ENCODE data around the gene LRRC4. TPM values are rescaled to one million over a fixed set of nuclear protein-coding genes. Genes with fewer than 3 reads are reported as not detected.

Gene LRRC4, protein sequence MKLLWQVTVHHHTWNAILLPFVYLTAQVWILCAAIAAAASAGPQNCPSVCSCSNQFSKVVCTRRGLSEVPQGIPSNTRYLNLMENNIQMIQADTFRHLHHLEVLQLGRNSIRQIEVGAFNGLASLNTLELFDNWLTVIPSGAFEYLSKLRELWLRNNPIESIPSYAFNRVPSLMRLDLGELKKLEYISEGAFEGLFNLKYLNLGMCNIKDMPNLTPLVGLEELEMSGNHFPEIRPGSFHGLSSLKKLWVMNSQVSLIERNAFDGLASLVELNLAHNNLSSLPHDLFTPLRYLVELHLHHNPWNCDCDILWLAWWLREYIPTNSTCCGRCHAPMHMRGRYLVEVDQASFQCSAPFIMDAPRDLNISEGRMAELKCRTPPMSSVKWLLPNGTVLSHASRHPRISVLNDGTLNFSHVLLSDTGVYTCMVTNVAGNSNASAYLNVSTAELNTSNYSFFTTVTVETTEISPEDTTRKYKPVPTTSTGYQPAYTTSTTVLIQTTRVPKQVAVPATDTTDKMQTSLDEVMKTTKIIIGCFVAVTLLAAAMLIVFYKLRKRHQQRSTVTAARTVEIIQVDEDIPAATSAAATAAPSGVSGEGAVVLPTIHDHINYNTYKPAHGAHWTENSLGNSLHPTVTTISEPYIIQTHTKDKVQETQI
- 13.9 TPM for total RNA-seq

DNA sequence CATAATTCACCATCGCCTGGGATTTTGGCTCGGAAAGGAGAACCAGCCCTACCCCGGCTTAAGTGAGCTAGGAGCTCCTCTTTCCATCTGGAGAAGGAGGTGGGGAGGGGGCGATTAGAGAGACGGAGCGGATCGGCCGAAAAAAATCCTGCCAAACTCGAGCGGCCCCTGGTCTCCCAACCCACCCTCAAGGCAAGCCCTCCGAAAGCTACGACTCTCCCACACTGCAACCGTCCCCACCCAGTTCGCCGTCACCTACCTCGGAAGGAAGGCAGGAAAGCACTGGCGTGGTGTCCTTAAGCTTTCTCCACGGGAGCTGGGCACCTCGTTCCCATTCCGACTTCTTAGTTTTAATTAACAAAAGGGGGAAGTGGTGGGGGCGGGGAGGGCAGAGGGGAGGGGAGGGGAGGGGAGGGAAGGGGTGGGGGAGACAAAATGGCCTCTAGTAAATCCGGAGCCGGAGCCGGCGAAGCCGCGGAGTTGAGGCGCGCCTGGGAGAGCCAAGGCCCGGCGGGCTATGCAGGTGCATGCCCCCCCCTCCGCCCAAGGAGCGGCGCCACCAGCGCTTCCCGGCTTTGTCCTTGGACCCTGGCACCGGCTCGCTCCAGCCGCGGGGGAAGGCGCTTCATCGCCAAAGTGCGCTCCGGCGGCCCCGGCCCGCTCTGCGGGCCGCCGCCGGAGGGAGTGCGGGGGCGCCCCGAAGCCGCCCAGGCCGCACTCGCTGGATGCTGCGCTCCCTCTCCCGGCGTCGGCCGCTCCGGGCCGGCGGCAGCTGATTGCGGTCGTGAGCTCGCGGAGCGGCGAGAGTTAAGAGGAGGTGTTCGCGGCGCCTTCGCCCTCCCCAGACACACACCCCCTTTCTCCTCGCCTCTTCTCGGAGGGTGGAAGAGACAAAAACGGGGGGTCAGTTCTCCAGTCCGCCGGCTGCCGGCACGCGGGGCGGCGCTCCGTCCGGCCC lies at the start of gene LRRC4:
LRRC4 (minus strand) TSS at position 784 of the 958 bp plus-strand sequence. CDS start 797 bp downstream, outside the sequence.
- FAIRE-seq (no peak), DNase-seq (ENCODE audit: low spot score in 2 of 2) (peak; percentile 55 to 73)

DNA sequence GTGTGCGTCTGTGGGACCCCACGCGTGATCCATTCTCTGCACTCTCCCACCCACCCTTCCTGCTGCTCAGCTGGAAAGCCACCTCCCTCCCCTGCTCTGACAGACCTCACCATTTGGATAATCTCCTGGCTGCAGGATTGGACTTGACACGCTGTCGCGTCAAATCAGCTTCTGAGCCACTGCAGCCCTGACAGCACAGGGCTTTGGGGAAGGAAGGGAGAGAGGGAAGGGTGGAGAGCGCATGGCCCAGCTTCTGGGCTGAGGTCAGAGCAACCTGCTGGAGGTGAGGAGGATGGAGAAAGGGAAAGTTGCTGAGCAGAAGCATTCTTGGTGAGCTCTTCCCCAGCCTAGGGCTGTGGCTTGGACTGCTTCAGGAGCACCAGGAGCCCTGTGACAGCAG lies 48.9 kb upstream of the LRRC4 start:
- DNase-seq (ENCODE audit: low spot score in 2 of 2): no peak
- FAIRE-seq: no peak

DNA sequence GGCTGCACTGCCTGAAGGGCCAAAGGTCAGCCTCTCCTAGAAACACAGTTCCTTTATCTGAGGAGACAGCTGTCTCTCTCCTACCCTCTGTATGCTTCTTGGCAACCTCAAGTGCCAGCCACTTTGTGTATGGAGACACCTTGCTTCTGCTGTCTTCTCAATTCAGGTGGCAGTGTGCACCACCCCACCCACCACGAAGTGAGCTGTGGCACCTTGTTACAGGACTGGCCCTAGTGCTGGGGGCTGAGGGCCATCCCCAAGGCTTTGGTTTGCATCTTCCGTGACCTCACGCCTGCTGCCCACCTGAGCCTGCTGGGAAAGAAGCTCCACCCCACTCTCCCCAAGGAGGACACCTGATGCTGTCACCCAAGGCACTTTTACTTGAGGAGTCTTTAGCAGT lies 47.1 kb upstream of the LRRC4 start:
- no peak for DNase-seq (ENCODE audit: low spot score in 2 of 2)
- no peak for FAIRE-seq

DNA sequence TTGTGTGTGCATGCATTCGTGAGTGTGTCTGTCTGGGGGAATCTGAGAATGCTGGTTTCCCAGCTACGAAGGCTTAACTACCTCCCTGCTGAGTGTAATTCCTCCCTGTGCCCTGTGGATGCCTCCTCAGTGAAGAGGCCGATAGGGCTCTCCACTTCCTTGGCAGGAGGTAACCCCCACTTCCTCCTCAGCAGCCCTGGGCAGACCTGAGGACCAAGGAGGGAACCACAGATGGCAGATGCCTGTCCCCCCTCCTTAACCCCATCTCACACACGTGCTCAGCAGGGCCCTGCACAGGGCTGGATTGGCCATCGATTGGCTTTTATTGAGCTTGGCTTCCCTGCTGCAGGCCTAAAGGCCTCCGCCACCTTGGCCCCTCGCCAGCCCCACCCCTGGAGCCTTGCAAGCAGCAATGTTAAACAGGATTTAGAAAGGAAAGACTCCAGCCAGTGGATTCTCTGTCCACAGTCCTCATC lies 45.6 kb upstream of the LRRC4 start:
- DNase-seq (ENCODE audit: low spot score in 2 of 2) (no peak), FAIRE-seq (no peak)

DNA sequence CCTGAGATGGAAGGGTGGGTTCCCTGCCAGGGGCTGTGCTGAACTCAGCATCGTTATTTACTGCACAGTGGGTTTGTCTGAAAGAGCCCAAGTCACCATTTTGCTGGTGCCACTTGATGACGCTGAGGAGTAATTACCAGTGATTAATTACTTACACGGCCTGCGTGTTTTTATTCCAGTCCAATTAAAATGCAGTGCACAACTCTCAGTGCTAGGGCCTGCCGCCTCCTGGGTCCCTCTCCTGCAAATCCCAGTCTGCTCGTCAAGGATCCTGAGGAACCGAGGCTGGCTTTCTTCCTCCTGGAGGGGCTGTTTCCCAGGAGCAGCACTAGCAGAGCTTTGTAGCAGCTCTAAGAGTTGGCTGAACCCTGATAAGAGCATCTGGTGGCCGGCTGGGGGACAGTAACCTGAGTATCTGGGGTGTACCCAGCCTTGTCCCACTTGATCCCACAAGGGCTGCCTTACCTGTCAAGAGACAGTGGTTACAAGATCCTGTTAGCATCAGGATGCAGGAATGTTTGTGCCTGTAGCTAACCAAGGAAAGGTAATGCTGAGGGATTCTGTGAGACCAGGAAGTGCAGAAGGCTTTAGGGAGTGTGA lies 45.1 kb upstream of the LRRC4 start:
- FAIRE-seq (no peak), DNase-seq (ENCODE audit: low spot score in 2 of 2) (no peak)

DNA sequence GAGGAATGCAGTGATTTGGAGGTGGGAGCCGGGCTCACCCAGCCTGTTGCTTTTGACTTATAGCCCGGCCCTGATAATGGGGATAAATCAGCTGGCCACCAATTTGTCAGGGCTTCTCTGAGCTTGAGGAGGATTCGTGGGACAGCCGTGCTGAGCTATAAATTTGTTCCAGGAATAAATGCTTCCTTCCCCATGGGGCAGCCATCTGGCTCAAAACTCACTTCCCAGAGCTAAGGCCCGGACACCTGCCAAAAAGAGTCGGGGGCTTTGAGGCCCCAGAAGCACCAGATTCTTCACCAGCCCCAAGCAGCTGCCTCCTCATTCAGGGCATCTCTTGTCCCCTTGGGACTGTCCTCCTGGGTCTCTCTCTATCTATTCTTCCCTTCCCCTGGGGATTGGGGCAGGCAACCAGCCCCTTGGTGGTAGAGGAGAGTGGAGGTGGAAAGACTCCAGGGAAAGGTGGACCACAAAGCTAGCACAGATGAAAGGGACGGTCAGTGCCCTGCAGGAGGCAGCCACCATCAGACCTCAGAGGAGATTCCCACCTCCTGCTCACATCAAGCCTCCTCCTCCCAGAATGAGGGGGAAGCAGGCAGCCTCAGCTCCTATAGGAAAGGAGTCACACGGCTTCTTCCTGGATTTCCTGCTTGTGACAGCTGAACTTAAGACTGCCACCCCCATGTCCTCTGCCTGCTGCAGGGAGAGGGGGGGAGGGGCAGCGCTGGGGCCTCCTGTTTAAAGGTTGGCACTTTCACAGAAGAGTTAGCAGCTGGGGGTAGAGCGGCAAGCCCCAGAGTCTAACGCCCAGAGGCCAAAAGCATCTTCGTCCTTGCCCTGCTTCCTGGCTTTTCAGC lies 44.2 kb upstream of the LRRC4 start:
- DNase-seq (ENCODE audit: low spot score in 2 of 2): peak in 1 of 2 donors; percentile 43
- no peak for FAIRE-seq

DNA sequence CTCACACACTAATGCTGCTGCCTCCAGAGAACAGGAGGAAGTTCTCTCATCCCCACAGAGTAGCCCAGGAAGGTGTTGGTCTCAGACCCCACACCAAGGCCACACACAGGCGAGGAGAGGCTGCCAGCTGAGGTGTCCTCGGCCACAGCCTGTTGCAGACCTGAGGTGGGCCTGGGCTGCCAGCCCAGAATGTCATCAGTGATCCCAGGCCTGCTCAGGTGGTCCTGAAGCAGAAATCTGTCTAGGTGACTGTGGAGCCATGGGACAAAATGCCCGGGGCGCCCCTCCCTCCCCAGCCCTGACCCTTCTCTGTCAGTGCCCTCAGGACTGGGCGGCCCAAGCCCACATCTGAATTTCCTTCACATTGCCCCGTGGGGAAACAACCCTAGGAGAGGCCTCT lies 43.5 kb upstream of the LRRC4 start:
- no peak for DNase-seq (ENCODE audit: low spot score in 2 of 2)
- FAIRE-seq: no peak

DNA sequence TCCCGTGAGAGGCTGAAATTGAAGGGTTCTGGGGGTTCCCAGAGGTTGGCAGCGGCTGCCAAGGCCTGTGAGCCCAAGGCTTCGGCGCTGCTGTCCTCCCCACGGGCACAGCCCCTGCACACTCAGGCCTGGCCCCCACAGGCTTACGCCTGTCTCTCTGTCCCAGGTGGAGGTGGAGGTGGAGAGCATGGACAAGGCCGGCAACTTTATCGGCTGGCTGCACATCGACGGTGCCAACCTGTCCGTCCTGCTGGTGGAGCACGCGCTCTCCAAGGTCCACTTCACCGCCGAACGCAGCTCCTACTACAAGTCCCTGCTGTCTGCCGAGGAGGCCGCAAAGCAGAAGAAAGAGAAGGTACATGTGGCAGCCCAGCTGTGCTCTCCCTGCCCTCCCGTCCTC lies 43.1 kb upstream of the LRRC4 start:
- no peak for FAIRE-seq
- DNase-seq (ENCODE audit: low spot score in 2 of 2): no peak

DNA sequence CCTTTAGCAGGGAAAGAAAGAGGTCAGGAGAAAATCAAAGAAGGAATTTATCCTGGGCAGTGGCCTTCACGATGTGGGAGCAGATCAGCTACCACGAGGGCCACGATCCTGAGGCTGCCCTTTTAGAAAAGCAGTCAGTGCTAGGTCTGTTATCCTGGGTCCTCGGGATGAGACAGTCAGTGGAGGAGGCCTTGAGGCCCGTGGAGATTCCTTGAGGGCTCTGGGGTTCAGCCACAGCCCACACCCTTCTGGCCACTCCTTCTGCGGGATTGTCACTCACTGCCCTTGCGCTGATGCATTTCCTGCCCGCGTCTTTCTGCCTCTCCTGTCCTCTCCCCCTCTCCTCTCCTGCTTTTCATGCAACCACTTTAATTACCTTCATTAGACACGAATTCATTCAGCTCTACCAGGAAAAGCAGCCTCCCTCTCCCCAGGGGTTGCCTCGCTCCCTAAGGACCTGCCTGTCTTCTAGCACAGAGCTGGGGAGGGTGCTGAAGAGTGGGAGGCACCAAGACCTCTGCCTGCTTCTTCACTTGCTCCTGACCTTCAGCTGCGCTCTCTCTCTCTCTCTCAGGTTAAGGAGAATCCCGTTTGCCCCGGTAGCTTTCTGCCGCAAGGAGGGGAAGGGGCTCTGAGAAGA lies 42.6 kb upstream of the LRRC4 start:
- FAIRE-seq (no peak), DNase-seq (ENCODE audit: low spot score in 2 of 2) (no peak)

DNA sequence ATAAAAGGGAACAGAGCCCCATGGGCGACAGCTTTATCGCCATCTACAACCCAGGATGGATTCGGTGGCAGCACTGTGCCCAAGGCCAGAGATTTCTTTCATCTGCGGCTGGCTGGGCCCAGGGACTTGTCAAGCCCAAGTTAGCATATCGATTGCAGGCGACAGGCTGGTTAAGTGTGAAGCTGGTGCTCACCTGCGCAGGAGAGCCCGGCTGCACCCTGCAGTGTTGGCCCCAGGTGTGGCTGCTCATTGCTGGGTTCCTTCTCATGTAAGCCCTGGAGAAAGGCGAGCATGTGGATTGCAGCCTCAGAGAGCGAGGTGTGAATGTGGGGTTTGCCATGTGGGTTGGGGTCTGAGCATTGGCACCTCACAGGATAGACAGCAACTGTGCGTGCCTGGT lies 40.6 kb upstream of the LRRC4 start:
- no peak for DNase-seq (ENCODE audit: low spot score in 2 of 2)
- no peak for FAIRE-seq

DNA sequence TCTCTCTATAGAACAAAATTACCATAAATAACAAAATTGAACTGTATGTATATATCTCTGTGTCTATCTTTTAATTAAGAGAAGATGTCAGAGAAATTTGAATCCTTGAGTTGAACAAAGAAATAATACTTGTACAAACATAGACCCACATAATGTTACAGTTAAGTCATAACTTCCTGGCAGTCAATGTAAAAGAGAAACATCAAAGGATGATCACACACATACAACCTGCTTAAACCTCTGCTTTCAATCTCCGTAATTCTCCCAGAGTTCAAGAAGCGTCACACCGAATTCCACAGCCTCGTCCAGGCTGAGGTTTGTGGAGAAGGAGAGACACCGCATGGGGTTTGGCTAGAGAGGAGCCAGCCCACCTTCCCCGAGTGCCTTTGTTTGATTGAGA lies 40.1 kb upstream of the LRRC4 start:
- DNase-seq (ENCODE audit: low spot score in 2 of 2): no peak
- FAIRE-seq: no peak

DNA sequence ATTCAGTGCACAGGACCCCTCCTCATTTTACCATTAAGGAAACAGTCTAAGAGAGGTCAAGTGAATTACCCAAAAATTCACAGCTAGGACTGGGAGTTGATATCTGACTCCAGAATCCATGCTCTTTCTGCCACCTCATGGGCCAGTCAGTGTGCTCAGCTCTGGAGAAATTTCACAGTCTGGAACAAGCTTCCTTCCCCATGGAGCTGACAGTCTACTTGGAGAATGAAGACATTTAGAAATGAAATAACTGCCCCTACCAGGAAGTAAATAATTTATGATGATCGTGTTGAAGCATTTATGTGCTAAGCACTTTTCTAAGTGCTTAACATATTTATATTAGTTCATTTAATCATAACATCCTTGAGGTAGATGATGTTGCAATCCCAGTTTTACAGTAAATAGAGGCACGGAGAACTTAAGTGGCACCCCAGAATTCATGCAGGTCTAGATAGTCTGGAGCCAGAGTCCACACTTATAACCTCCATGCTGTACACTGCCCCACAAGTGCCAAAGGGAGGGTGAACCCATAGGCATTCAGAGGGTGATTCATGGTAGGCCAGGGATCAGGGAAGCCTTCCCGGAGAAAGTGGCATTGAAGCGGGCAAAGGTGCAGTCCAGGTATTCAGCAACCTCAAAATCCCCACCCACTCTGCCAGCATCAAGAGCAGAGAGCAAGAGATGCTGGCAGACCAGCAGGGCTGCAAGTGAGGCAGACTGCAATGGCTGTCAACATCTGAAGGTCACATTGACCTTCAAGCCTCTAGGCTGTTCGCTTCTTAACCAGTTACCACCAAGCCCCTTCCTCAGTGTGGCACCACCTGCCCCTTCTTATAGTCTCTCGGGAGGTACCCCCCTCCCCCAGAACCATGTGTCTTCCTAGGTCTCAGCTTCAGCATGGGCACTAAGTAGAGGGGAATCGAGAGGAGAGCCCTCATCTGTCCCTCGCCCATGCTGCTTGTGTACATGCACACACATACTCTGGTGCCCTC lies 38.4 kb upstream of the LRRC4 start:
- DNase-seq (ENCODE audit: low spot score in 2 of 2): no peak
- no peak for FAIRE-seq

DNA sequence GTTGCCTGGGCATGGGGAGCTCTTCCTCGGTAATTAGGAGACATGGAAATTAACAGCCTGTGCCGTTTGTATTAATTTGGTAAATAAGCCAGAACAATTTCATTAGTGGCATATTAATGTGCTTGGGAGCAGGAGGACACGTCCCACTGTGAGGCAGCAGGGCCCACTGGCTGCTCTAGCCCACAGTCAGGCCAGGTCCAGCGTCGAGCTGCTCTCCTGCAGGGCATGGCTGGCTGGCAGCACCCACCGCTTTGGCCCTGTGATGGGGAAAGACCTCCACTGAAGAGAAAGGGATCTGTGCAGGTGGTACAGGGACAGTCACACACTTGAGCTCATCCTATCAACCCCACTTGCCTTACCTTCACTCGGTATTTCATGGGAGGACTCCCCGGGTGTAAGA lies 37.5 kb upstream of the LRRC4 start:
- no peak for FAIRE-seq
- no peak for DNase-seq (ENCODE audit: low spot score in 2 of 2)

DNA sequence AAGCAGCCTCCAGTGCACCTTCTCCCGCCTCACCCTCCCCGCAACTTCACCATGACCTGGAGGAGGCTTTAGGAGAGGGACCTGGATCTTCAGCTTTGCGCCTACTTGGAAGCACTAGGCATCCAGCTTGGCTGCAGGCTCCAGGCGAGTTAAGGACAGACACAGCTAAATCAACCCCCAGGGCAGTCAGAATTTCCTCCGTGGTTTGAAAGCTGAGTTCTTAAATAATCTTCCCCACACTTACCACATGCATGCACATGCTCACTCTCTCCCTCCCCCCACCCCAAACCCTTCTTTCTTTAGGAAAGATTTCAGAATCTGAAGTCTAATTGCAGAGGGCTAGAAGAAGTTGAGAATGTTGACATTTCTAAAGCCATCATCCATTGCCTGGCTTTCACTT lies 36.7 kb upstream of the LRRC4 start:
- DNase-seq (ENCODE audit: low spot score in 2 of 2) (no peak), FAIRE-seq (no peak)

DNA sequence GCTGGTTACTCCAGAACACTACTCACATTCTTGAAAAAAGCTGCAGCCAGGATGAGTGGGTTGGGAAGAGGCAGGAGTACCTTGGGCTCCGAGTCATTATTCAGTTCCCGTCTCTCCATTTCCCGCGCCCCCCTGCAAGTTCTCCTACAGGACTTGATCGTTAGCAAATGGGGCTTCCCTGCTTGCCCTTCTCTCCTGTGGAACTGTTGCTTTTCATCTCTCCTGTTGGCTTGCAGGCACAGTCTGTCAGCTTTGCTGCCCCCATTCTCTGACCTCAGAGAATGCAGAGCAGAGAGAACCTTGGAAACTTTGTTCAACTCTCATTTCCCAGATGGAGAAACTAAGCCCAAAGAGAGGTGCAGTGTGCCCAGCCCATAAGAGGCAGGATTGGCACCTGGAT lies 35.6 kb upstream of the LRRC4 start:
- no peak for FAIRE-seq

DNA sequence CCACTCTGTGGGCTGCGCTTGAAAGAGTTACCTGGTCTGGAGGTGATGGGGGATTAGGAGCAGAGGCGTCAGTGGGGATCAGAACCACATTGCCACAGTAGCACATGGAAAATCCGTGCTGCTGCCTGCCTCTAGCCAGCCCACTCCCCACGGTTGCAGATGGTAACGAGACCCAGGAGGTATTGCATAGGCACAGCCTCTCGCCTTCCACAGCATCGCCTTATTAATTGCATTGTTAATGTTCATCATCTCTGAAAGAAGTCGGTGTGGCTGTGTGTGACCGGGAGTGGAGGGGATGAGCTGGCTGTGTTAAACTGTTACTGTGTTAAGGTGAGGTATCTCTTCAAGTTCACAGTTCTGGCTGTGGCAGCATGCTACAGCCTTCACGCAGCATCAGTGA lies 35.2 kb upstream of the LRRC4 start:
- DNase-seq (ENCODE audit: low spot score in 2 of 2) (no peak), FAIRE-seq (no peak)

More for the DNA sequence above, 35.6 kb upstream of the LRRC4 start:
- no peak for DNase-seq (ENCODE audit: low spot score in 2 of 2)

DNA sequence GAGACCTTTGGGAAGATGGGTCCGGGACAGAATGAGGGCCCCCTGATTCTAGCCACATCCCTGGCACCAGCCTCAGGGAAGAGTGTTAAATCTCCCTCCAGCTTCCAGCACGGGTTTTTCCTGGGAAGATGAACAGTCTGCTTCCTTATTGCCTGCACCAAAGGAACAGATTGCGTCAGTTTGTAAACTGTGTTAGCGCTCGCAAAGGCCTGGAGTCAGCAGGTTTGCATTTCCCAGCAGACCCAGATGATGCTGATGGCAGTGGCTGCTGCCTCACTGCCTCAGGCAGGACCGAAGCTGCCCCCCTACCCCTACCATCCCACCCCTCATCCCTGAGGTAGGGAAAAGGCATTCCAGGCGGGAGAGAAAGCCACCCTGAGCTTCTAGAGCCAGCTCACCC lies 34.6 kb upstream of the LRRC4 start:
- DNase-seq (ENCODE audit: low spot score in 2 of 2) (no peak), FAIRE-seq (no peak)

DNA sequence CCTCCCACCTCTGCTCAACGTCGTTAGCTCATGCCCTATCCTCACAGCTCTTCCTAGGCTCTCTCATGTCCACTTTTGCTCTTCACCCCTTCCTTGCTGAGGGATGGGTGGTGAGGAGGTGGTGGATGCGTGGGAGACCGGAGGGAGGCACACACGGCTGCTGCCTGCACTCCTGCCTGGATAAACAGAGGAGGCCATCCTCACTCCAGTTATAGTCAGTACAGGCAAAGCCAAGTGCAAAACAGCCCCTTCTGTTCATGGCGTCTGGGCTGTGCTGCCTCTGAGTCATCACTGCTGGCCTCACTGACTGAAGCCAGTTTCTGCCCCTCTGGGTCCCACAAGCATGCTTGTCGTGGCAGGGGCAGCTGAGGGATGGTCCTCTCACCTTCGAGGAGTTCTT lies 31.9 kb upstream of the LRRC4 start:
- DNase-seq (ENCODE audit: low spot score in 2 of 2) (no peak), FAIRE-seq (no peak)
